ENCODE data around the gene EGFL8. TPM values are rescaled to one million over a fixed set of nuclear protein-coding genes. Genes with fewer than 3 reads are reported as not detected.

Gene EGFL8
- total and polyA plus RNA-seq, 2 experiments from 2014 or later = 2.2 to 3.8 TPM

GRCh38 chr6:32152769-32153563, 11.4 kb upstream of the EGFL8 start:
- Histone ChIP-seq H3K79me2 (ENCODE audit: insufficient read depth) (peaks cover 28% of the 10 kb centered on the region), H3F3A (ENCODE audit: insufficient read depth) (peaks cover 9% of the 10 kb centered on the region; the same call in 1 of the 2 replicates), H3K4me3 (peak overlapping the region; percentile 94), H3K27me3 (replicated peaks; ENCODE audit: insufficient read depth) (no peaks in the 10 kb centered on the region), H2AFZ (peak overlapping the region; percentile 97), H4K20me1 (ENCODE audit: insufficient read depth) (no peaks in the 10 kb centered on the region), H3K27ac (peak overlapping the region; percentile 91), H3K4me2 (ENCODE audit: unreplicated experiment) (peak overlapping the region; percentile 93), H3K9me2 (ENCODE audit: insufficient read depth) (no peaks in the 10 kb centered on the region), H3K9ac (peak overlapping the region; percentile 91), H3K36me3 (ENCODE audit: low read depth) (peaks cover 9% of the 10 kb centered on the region; the same call in 1 of the 2 replicates), H3K9me3 (ENCODE audit: low read depth) (no peaks in the 10 kb centered on the region), H3K4me1 (ENCODE audit: insufficient read depth) (peaks cover 20% of the 10 kb centered on the region)
- no peak for TF ChIP-seq EZH2 (IDR thresholded peaks at IDR 0.05; ENCODE audit: insufficient read depth, poor library complexity, severe bottlenecking)
- no peak for TF ChIP-seq EZH2phosphoT487 (IDR thresholded peaks at IDR 0.05; ENCODE audit: insufficient read depth, low read depth)
- peak; percentile 77 for DNase-seq
- WGBS, 2 experiments (ENCODE audit: low coverage in 1 of 2, low lambda C conversion rate in 2 of 2, missing lambda C conversion rate in 2 of 2) = 7 to 10% methylated on average over 35 of the region's 35 CpGs
- in situ Hi-C loops (cut with MboI) = no loop called here

- peaks cover 20% of the 10 kb centered on the region for H3K4me1 ChIP-seq (ENCODE audit: insufficient read depth)
- TF ChIP-seq EZH2phosphoT487 (IDR thresholded peaks at IDR 0.05; ENCODE audit: insufficient read depth, low read depth) (no peak), EZH2 (IDR thresholded peaks at IDR 0.05; ENCODE audit: insufficient read depth, poor library complexity, severe bottlenecking) (no peak)
- peak; percentile 93 for DNase-seq
- H3K4me2 ChIP-seq (ENCODE audit: unreplicated experiment) = peak within 1 kb of the TSS; percentile 93
- H3F3A ChIP-seq (ENCODE audit: insufficient read depth) = peaks cover 9% of the 10 kb centered on the region; the same call in 1 of the 2 replicates
- peaks cover 28% of the 10 kb centered on the region for H3K79me2 ChIP-seq (ENCODE audit: insufficient read depth)
- peak within 1 kb of the TSS; percentile 97 for H2AFZ ChIP-seq
- H3K36me3 ChIP-seq (ENCODE audit: low read depth) = peaks cover 14% of the 10 kb centered on the region; the same call in 1 of the 2 replicates
- H3K9me2 ChIP-seq (ENCODE audit: insufficient read depth) = no peaks in the 10 kb centered on the region
- 1 to 2% methylated on average over 40 to 52 of the region's 52 CpGs for WGBS, 2 experiments (ENCODE audit: low coverage in 1 of 2, low lambda C conversion rate in 2 of 2, missing lambda C conversion rate in 2 of 2)
- no peaks in the 10 kb centered on the region for H4K20me1 ChIP-seq (ENCODE audit: insufficient read depth)
- H3K27ac ChIP-seq = peak within 1 kb of the TSS; percentile 91
- no peaks in the 10 kb centered on the region for H3K27me3 ChIP-seq (replicated peaks; ENCODE audit: insufficient read depth)
- H3K9me3 ChIP-seq (ENCODE audit: low read depth) = no peaks in the 10 kb centered on the region
- in situ Hi-C loops (cut with MboI) = no loop called here
- peak within 1 kb of the TSS; percentile 91 for H3K9ac ChIP-seq
- H3K4me3 ChIP-seq = peak within 1 kb of the TSS; percentile 94
Observed at GRCh38 chr6:32153564-32154513, 10.6 kb upstream of the EGFL8 start, which contains the start of gene PPT2. Gene PPT2, plus strand, starts transcription at chr6:32154141. Its CDS starts 454 bp downstream, at chr6:32154595.

- peaks cover 28% of the 10 kb centered on the region for H3K79me2 ChIP-seq (ENCODE audit: insufficient read depth)
- peaks cover 9% of the 10 kb centered on the region; the same call in 1 of the 2 replicates for H3F3A ChIP-seq (ENCODE audit: insufficient read depth)
- H3K36me3 ChIP-seq (ENCODE audit: low read depth) = peaks cover 11% of the 10 kb centered on the region; the same call in 1 of the 2 replicates
- peak overlapping the region; percentile 94 for H3K4me3 ChIP-seq
- DNase-seq = peak; percentile 86
- H3K9me2 ChIP-seq (ENCODE audit: insufficient read depth) = no peaks in the 10 kb centered on the region
- in situ Hi-C loops (cut with MboI) = no loop called here
- 2 to 7% methylated on average over 33 to 34 of the region's 34 CpGs for WGBS, 2 experiments (ENCODE audit: low coverage in 1 of 2, low lambda C conversion rate in 2 of 2, missing lambda C conversion rate in 2 of 2)
- no peaks in the 10 kb centered on the region for H3K27me3 ChIP-seq (replicated peaks; ENCODE audit: insufficient read depth)
- TF ChIP-seq EZH2 (IDR thresholded peaks at IDR 0.05; ENCODE audit: insufficient read depth, poor library complexity, severe bottlenecking) (no peak), EZH2phosphoT487 (IDR thresholded peaks at IDR 0.05; ENCODE audit: insufficient read depth, low read depth) (no peak)
- H2AFZ ChIP-seq = peak overlapping the region; percentile 97
- H3K9me3 ChIP-seq (ENCODE audit: low read depth) = no peaks in the 10 kb centered on the region
- peaks cover 20% of the 10 kb centered on the region for H3K4me1 ChIP-seq (ENCODE audit: insufficient read depth)
- no peaks in the 10 kb centered on the region for H4K20me1 ChIP-seq (ENCODE audit: insufficient read depth)
- H3K9ac ChIP-seq = peak overlapping the region; percentile 91
- peak overlapping the region; percentile 93 for H3K4me2 ChIP-seq (ENCODE audit: unreplicated experiment)
- peak overlapping the region; percentile 91 for H3K27ac ChIP-seq
Observed at GRCh38 chr6:32154514-32155161, 9.8 kb upstream of the EGFL8 start.
